ENCODE data around the gene ASXL1.
"Not testable (repeated sequence)": the region's sequence is repeated elsewhere in the genome, so short reads cannot be mapped to it uniquely, and the experiment has no call there.

The ASXL1 gene

DNA sequence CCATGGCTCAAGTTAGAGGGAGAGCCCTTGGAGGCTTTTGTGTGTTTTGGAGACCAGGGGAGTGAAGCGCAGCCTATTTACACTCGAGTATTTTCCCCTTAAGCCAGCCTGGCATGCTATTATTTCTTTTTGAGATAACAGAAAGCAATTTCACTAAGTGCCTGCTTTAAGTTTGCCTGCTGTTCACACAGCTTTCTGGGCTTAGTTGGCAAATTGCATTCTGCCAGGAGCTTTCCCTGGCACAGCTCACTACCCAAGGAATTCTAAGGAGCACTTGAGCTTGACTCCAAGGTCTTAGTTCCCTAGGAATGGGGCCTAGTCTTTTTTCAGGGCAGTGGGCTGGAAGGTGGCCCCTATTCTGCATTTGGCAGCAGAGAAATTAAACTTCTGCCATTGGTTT is 19.0 kb upstream of the ASXL1 start:
- no peak for DNase-seq
- Histone ChIP-seq H3K27me3 (replicated peaks) (no peaks in the 10 kb centered on the region), H3K4me3 (ENCODE audit: low read depth, low read length) (no peak overlapping the region), H3K36me3 (replicated peaks) (no peaks in the 10 kb centered on the region), H3K27ac (no peak overlapping the region)
- no peak for TF ChIP-seq CTCF (IDR thresholded peaks at IDR 0.05; ENCODE audit: low read depth, low read length, missing control alignments)
- in situ Hi-C loops (cut with HindIII; ENCODE audit: low pct_ligation_motif_present, low sequenced_read_pairs), result no loop called here

DNA sequence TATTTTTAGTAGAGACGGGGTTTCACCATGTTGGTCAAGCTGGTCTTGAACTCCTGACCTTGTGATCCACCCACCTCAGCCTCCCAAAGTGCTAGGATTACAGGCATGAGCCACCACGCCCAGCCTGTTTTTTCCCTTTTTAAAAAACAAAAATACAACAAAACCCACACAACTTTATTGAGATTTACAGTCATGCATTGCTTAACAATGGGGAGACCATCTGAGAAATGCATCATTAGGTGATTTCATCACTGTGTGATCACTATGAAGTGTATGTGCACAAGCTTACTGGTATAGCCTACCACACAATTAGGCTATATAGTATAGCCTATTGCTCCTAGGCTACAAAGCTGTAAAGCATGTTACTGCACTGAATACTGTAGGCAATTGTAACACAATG is 17.1 kb upstream of the ASXL1 start:
- H3K27ac ChIP-seq; H3K36me3 ChIP-seq (replicated peaks); H3K27me3 ChIP-seq (replicated peaks); in situ Hi-C loops (cut with HindIII; ENCODE audit: low pct_ligation_motif_present, low sequenced_read_pairs); H3K4me3 ChIP-seq (ENCODE audit: low read depth, low read length); DNase-seq: not testable (repeated sequence)

- no peak overlapping the region for H3K27ac ChIP-seq
- H3K36me3 ChIP-seq (replicated peaks), result no peaks in the 10 kb centered on the region
- no peaks in the 10 kb centered on the region for H3K27me3 ChIP-seq (replicated peaks)
- H3K4me3 ChIP-seq (ENCODE audit: low read depth, low read length), result no peak overlapping the region
- TF ChIP-seq CTCF (IDR thresholded peaks at IDR 0.05; ENCODE audit: low read depth, low read length, missing control alignments), result no peak
- no peak for DNase-seq
- in situ Hi-C loops (cut with HindIII; ENCODE audit: low pct_ligation_motif_present, low sequenced_read_pairs), result no loop called here
These were observed 14.7 kb upstream of the ASXL1 start for GRCh38 chr20:32343439-32343838.

DNA sequence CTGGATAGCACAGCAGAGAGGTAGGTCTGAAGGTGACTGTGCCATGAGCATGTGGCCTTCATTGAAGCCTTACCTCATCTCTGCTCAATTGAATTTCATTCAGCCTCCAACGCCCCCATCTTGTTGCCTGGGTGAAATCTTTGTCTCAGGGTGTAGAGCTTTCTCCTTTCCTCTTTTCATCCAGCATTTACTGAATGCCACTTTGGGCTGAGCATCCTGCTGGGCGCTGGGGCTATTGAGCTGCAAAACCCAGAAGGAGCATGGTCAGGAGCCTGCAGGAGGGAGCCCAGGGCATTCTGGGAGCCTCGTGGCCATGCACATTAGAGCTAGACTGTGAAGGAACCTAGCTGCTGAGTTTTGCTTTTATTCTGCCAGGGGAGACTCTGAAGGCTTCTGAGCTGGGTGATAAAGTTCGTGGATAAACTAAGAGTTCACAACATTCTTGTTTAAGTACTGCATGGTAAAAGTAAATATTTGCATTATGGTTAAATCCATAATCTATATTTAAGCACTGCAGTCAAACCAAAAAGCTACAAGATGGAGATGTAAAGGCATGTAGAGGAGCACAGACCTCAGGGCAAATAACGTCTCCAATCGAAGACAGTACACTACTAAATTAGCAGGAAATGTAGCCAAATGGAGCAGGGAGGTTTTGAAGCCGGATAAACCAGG is 13.2 kb upstream of the ASXL1 start:
- Histone ChIP-seq H3K27ac (no peak overlapping the region), H3K36me3 (replicated peaks) (no peaks in the 10 kb centered on the region), H3K4me3 (ENCODE audit: low read depth, low read length) (no peak overlapping the region), H3K27me3 (replicated peaks) (no peaks in the 10 kb centered on the region)
- no peak for TF ChIP-seq CTCF (IDR thresholded peaks at IDR 0.05; ENCODE audit: low read depth, low read length, missing control alignments)
- no peak for DNase-seq
- in situ Hi-C loops (cut with HindIII; ENCODE audit: low pct_ligation_motif_present, low sequenced_read_pairs), result no loop called here

GRCh38 chr20:32348207-32348606 is 9.9 kb upstream of the ASXL1 start:
- no peak for TF ChIP-seq CTCF (IDR thresholded peaks at IDR 0.05; ENCODE audit: low read depth, low read length, missing control alignments)
- in situ Hi-C loops (cut with HindIII; ENCODE audit: low pct_ligation_motif_present, low sequenced_read_pairs), result no loop called here
- Histone ChIP-seq H3K36me3 (replicated peaks) (no peaks in the 10 kb centered on the region), H3K27me3 (replicated peaks) (no peaks in the 10 kb centered on the region), H3K4me3 (ENCODE audit: low read depth, low read length) (no peak overlapping the region), H3K27ac (no peak overlapping the region)
- DNase-seq, result no peak

DNA sequence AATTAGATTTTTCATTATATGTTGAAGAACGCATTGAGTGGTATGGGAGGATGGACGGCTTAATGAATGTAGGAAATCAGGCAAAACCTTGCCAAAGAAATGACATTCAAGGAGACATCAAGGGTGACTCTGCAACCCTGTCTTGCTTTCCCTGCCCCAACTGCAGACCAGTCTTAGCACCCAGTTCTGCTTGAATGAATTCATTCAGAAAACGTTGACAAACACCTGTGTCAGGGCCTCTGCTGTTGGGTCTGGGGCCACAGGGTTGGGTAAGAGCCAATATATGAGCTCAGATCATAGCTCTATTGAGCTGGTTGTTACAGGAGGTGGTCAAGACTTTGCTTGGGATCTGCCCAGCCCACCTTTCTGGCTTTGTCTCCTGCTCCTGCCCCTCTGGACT is 7.7 kb upstream of the ASXL1 start:
- Histone ChIP-seq H3K27me3 (replicated peaks) (no peaks in the 10 kb centered on the region), H3K27ac (no peak overlapping the region), H3K4me3 (ENCODE audit: low read depth, low read length) (no peak overlapping the region), H3K36me3 (replicated peaks) (no peaks in the 10 kb centered on the region)
- DNase-seq, result no peak
- no peak for TF ChIP-seq CTCF (IDR thresholded peaks at IDR 0.05; ENCODE audit: low read depth, low read length, missing control alignments)
- in situ Hi-C loops (cut with HindIII; ENCODE audit: low pct_ligation_motif_present, low sequenced_read_pairs), result no loop called here
